ENCODE measurements around the gene HSF4.

Gene HSF4

GRCh38 chr16:67201411-67202345 is 37.1 kb downstream of the HSF4 start:
- DNase-seq (ENCODE audit: low read depth), result no peak

- DNase-seq (ENCODE audit: low read depth), result no peak
Measured at GRCh38 chr16:67202426-67202825, 37.9 kb downstream of the HSF4 start.

GRCh38 chr16:67202956-67203493 is 38.5 kb downstream of the HSF4 start:
- no peak for DNase-seq (ENCODE audit: low read depth)

- no peak for DNase-seq (ENCODE audit: low read depth)
Measured at GRCh38 chr16:67204076-67204475, 39.5 kb downstream of the HSF4 start.

GRCh38 chr16:67206129-67206837 is 41.7 kb downstream of the HSF4 start:
- no peak for DNase-seq (ENCODE audit: low read depth)

- DNase-seq (ENCODE audit: low read depth), result no peak
Measured at GRCh38 chr16:67206838-67207248, 42.3 kb downstream of the HSF4 start.

GRCh38 chr16:67207249-67208091 is 42.9 kb downstream of the HSF4 start:
- DNase-seq (ENCODE audit: low read depth), result no peak

- no peak for DNase-seq (ENCODE audit: low read depth)
Measured at GRCh38 chr16:67208154-67208896, 43.8 kb downstream of the HSF4 start.

GRCh38 chr16:67209565-67209964 is 45.0 kb downstream of the HSF4 start:
- no peak for DNase-seq (ENCODE audit: low read depth)

GRCh38 chr16:67210069-67210937 is 45.8 kb downstream of the HSF4 start:
- no peak for DNase-seq (ENCODE audit: low read depth)

GRCh38 chr16:67211674-67212073 is 47.1 kb downstream of the HSF4 start:
- DNase-seq (ENCODE audit: low read depth), result no peak

- DNase-seq (ENCODE audit: low read depth), result no peak
Measured at GRCh38 chr16:67212766-67213165, 48.2 kb downstream of the HSF4 start.

- no peak for DNase-seq (ENCODE audit: low read depth)
Measured at GRCh38 chr16:67213197-67214019, 48.9 kb downstream of the HSF4 start.

- no peak for DNase-seq (ENCODE audit: low read depth)
Measured at GRCh38 chr16:67215706-67216105, 51.2 kb downstream of the HSF4 start.

- no peak for DNase-seq (ENCODE audit: low read depth)
Measured at GRCh38 chr16:67216612-67217490, 52.3 kb downstream of the HSF4 start.
